Panc1 (cell line): ENCODE results near the gene ELAC2.

Source experiments
- POLR2AphosphoS5 ChIP-seq: IDR thresholded peaks from 2 replicates; pipeline ENCODE4 v1.6.1; 2012; ENCODE audit warnings: mild to moderate bottlenecking, low read depth, low read length, moderate library complexity
- SIN3A ChIP-seq: IDR thresholded peaks from 2 replicates; pipeline ENCODE4 v1.6.1; 2012; ENCODE audit warnings: low read depth, mild to moderate bottlenecking, low read length, moderate library complexity, borderline replicate concordance; ENCODE audit not compliant: insufficient read depth
- TF ChIP-seq, protein P1 (sequence below): fragments of 450-650 bp; IDR thresholded peaks from 2 replicates; pipeline ENCODE4 v1.5.1; 2017; ENCODE audit warnings: mild to moderate bottlenecking
- TF ChIP-seq, protein P2 (sequence below), 2 experiments: IDR thresholded peaks; 2 replicates each; pipeline ENCODE4 v1.6.1; 2011 to 2012; ENCODE audit warnings: low read depth in 2 of 2, control low read depth in 1 of 2, low read length in 1 of 2, mild to moderate bottlenecking in 1 of 2, moderate library complexity in 1 of 2; ENCODE audit not compliant: insufficient read depth in 1 of 2

DNA sequence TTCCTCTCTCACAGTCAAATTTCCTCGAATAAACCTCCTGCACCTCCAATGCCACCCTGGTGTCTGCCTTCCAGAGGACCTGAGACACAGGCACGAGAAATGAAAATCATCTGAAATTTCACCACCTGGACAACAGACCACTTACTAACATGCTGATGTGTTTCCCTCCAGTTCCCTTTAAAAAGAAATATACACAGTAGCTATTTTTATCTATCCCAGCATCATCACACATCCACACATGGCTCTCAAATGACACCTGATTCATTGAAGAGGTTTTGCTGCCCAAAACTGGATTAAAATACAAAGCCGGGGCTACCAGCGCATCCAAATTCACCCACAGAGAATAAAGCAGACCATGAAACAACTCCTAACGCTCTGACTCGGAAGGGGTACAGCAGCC is 13.9 kb downstream of the ELAC2 start:
- TF ChIP-seq, protein P1, sequence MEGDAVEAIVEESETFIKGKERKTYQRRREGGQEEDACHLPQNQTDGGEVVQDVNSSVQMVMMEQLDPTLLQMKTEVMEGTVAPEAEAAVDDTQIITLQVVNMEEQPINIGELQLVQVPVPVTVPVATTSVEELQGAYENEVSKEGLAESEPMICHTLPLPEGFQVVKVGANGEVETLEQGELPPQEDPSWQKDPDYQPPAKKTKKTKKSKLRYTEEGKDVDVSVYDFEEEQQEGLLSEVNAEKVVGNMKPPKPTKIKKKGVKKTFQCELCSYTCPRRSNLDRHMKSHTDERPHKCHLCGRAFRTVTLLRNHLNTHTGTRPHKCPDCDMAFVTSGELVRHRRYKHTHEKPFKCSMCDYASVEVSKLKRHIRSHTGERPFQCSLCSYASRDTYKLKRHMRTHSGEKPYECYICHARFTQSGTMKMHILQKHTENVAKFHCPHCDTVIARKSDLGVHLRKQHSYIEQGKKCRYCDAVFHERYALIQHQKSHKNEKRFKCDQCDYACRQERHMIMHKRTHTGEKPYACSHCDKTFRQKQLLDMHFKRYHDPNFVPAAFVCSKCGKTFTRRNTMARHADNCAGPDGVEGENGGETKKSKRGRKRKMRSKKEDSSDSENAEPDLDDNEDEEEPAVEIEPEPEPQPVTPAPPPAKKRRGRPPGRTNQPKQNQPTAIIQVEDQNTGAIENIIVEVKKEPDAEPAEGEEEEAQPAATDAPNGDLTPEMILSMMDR = no peak
- TF ChIP-seq POLR2AphosphoS5 (no peak), SIN3A (no peak)
- TF ChIP-seq, protein P2, sequence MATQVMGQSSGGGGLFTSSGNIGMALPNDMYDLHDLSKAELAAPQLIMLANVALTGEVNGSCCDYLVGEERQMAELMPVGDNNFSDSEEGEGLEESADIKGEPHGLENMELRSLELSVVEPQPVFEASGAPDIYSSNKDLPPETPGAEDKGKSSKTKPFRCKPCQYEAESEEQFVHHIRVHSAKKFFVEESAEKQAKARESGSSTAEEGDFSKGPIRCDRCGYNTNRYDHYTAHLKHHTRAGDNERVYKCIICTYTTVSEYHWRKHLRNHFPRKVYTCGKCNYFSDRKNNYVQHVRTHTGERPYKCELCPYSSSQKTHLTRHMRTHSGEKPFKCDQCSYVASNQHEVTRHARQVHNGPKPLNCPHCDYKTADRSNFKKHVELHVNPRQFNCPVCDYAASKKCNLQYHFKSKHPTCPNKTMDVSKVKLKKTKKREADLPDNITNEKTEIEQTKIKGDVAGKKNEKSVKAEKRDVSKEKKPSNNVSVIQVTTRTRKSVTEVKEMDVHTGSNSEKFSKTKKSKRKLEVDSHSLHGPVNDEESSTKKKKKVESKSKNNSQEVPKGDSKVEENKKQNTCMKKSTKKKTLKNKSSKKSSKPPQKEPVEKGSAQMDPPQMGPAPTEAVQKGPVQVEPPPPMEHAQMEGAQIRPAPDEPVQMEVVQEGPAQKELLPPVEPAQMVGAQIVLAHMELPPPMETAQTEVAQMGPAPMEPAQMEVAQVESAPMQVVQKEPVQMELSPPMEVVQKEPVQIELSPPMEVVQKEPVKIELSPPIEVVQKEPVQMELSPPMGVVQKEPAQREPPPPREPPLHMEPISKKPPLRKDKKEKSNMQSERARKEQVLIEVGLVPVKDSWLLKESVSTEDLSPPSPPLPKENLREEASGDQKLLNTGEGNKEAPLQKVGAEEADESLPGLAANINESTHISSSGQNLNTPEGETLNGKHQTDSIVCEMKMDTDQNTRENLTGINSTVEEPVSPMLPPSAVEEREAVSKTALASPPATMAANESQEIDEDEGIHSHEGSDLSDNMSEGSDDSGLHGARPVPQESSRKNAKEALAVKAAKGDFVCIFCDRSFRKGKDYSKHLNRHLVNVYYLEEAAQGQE (IDR thresholded peaks at IDR 0.05; ENCODE audit: insufficient read depth in 1 of 2, low read depth in 2 of 2, low read length in 1 of 2) = no peak
